Dermis microvascular lymphatic vessel endothelial cell (primary cell): ENCODE results near the gene NAT10. TPM values are rescaled to one million over a fixed set of nuclear protein-coding genes. Genes with fewer than 3 reads are reported as not detected.
A peak's percentile ranks its signal among the peaks of the same experiment; 100 is the strongest.
"Not testable (repeated sequence)": the region's sequence is repeated elsewhere in the genome, so short reads cannot be mapped to it uniquely, and the experiment has no call there.

Experiments
- DNase-seq, 2 donors: peaks; one replicate each; pipeline versions ENCODE4 v3.0.0 to v3.0.0-alpha.2; 2010; ENCODE audit warnings: low read depth in 2 of 2
- total RNA-seq: library from RNA; depleted of rRNA; stranded (reverse); fragments of >200 nt; gene quantifications from 2 replicates; pipeline ENCODE4 v1.2.1, GENCODE V29; 2014

Gene NAT10
- 13.4 and 13.7 TPM in 2 replicates for total RNA-seq

- DNase-seq = peak; percentile 99 to 100
These were observed at the start of gene NAT10 for GRCh38 chr11:34105079-34105956. TSS of gene NAT10 (plus strand) at chr11:34105629. CDS start at chr11:34108226, 2,597 bp downstream.

- DNase-seq = no peak
These were observed 48.8 kb upstream of the NAT10 start for GRCh38 chr11:34056672-34057071.

GRCh38 chr11:34063061-34063795 is 42.2 kb upstream of the NAT10 start:
- no peak for DNase-seq

GRCh38 chr11:34064291-34064690 is 41.1 kb upstream of the NAT10 start:
- DNase-seq = no peak

- no peak for DNase-seq
These were observed 39.8 kb upstream of the NAT10 start for GRCh38 chr11:34065505-34066203.

GRCh38 chr11:34066766-34067165 is 38.7 kb upstream of the NAT10 start:
- not testable (repeated sequence) for DNase-seq

GRCh38 chr11:34067383-34068065 is 37.9 kb upstream of the NAT10 start:
- DNase-seq = no peak

- peak; percentile 69 to 94 for DNase-seq
These were observed 37.3 kb upstream of the NAT10 start for GRCh38 chr11:34068111-34068510.

- not testable (repeated sequence) for DNase-seq
These were observed 34.1 kb upstream of the NAT10 start for GRCh38 chr11:34071306-34071705.

- DNase-seq = no peak
These were observed 33.4 kb upstream of the NAT10 start for GRCh38 chr11:34072041-34072440.

- DNase-seq = no peak
These were observed 32.6 kb upstream of the NAT10 start for GRCh38 chr11:34072832-34073231.

- DNase-seq = no peak
These were observed 31.0 kb upstream of the NAT10 start for GRCh38 chr11:34074391-34074790.

- peak in 1 of 2 donors; percentile 37 for DNase-seq
These were observed 30.1 kb upstream of the NAT10 start for GRCh38 chr11:34075178-34075820.

- DNase-seq = no peak
These were observed 24.8 kb upstream of the NAT10 start for GRCh38 chr11:34080609-34081008.

GRCh38 chr11:34084637-34085036 is 20.8 kb upstream of the NAT10 start:
- no peak for DNase-seq

- DNase-seq = no peak
These were observed 18.7 kb upstream of the NAT10 start for GRCh38 chr11:34086554-34087283.

GRCh38 chr11:34091825-34092224 is 13.6 kb upstream of the NAT10 start:
- no peak for DNase-seq

- DNase-seq = not testable (repeated sequence)
These were observed 10.5 kb upstream of the NAT10 start for GRCh38 chr11:34094900-34095299.

GRCh38 chr11:34098813-34099212 is 6.6 kb upstream of the NAT10 start:
- no peak for DNase-seq

- DNase-seq = no peak
These were observed 750 bp upstream of the NAT10 start for GRCh38 chr11:34104680-34105078.
